Chondrocyte (in vitro differentiated cells): ENCODE data around the gene SMAP1. TPM values are rescaled to one million over a fixed set of nuclear protein-coding genes. Genes with fewer than 3 reads are reported as not detected.
"Not testable (repeated sequence)": the region's sequence is repeated elsewhere in the genome, so short reads cannot be mapped to it uniquely, and the experiment has no call there.

Source experiments
- DNase-seq: peaks from one replicate; pipeline ENCODE4 v3.0.0; 2021; ENCODE audit warnings: mixed read lengths, low spot score
- H3K27ac Mint-ChIP-seq: one replicate; pipeline ENCODE4 v1.8.0; 2021; ENCODE audit warnings: mild to moderate bottlenecking, moderate library complexity, mixed read lengths; ENCODE audit not compliant: unreplicated experiment
- H3K27me3 Mint-ChIP-seq: 2 replicates; pipeline ENCODE4 v1.8.0; 2021; ENCODE audit warnings: low read depth, mixed read lengths
- H3K36me3 Mint-ChIP-seq: 2 replicates; pipeline ENCODE4 v1.8.0; 2021; ENCODE audit warnings: low read depth, mixed read lengths
- H3K4me1 Mint-ChIP-seq: 2 replicates; pipeline ENCODE4 v1.8.0; 2021; ENCODE audit warnings: low read depth, mild to moderate bottlenecking, mixed read lengths
- H3K4me3 Mint-ChIP-seq: one replicate; pipeline ENCODE4 v1.8.0; 2021; ENCODE audit warnings: mild to moderate bottlenecking, moderate library complexity, mixed read lengths; ENCODE audit not compliant: unreplicated experiment
- H3K9me3 Mint-ChIP-seq: 2 replicates; pipeline ENCODE4 v1.8.0; 2021; ENCODE audit warnings: low read depth, mixed read lengths
- CTCF ChIP-seq: fragments of 200-600 bp; sonication (generic); IDR thresholded peaks from 2 replicates; pipeline ENCODE4 v1.5.0; 2021; ENCODE audit warnings: antibody characterized with exemption, mild to moderate bottlenecking, moderate library complexity
- total RNA-seq: library from RNA; stranded (reverse); gene quantifications from 3 replicates; pipeline ENCODE4 v1.2.1, GENCODE V29; 2021

SMAP1 gene
- total RNA-seq, 1 donor from 2014 or later: 27.2 TPM

DNA sequence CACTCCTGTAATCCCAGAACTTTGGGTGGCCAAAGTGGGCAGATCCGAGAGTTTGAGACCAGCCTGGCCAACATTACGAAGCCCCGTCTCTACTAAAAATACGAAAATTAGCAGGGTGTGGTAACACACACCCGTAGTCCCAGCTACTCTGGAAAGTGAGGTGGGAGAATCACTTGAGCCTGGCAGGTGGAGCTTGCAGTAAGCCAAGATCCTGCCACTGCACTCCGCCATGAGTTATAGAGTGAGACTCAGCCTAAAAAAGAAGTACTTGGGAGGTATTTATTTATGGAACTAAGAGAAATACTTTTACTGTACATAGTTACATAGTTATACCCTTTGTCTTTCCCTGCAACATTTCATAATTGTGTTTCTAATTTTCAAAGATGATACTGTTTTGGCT lies 67.8 kb downstream of the SMAP1 start:
- Mint-ChIP-seq H3K27ac (no peak overlapping the region), H3K27me3 (no peaks in the 10 kb centered on the region), H3K4me3 (no peak overlapping the region), H3K36me3 (peaks cover 11% of the 10 kb centered on the region), H3K9me3 (no peaks in the 10 kb centered on the region), H3K4me1 (peaks cover 10% of the 10 kb centered on the region)
- no peak for TF ChIP-seq CTCF
- no peak for DNase-seq

GRCh38 chr6:70738028-70738427 lies 70.3 kb downstream of the SMAP1 start:
- no peak for DNase-seq
- Mint-ChIP-seq H3K4me3 (no peak overlapping the region), H3K4me1 (peaks cover 10% of the 10 kb centered on the region), H3K27me3 (no peaks in the 10 kb centered on the region), H3K36me3 (peaks cover 16% of the 10 kb centered on the region), H3K27ac (peak overlapping the region; percentile 58), H3K9me3 (no peaks in the 10 kb centered on the region)
- no peak for TF ChIP-seq CTCF

GRCh38 chr6:70739534-70739933 lies 71.9 kb downstream of the SMAP1 start:
- Mint-ChIP-seq H3K4me3 (no peak overlapping the region), H3K27ac (no peak overlapping the region), H3K27me3 (no peaks in the 10 kb centered on the region), H3K4me1 (peaks cover 10% of the 10 kb centered on the region), H3K36me3 (peaks cover 13% of the 10 kb centered on the region), H3K9me3 (no peaks in the 10 kb centered on the region)
- no peak for DNase-seq
- TF ChIP-seq CTCF: no peak

DNA sequence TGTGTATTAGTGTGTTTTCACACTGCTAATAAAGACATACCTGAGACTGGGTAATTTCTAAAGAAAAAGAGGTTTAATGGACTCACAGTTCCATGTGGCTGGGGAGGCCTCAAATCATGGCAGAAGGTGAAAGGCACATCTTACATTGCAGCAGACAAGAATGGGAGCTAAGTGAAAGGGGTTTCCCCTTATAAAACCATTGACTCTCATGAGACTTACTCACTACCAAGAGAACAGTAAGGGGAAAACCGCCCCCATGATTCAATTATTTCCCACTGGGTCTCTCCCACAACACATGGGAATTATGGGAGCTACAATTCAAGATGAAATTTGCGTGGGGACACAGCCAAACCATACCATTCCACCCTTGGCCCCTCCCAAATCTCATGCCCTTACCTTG lies 73.1 kb downstream of the SMAP1 start:
- H3K27me3 Mint-ChIP-seq, H3K4me3 Mint-ChIP-seq, H3K9me3 Mint-ChIP-seq, DNase-seq, H3K27ac Mint-ChIP-seq, H3K36me3 Mint-ChIP-seq: not testable (repeated sequence)
- peaks cover 10% of the 10 kb centered on the region for H3K4me1 Mint-ChIP-seq

GRCh38 chr6:70742462-70742861 lies 74.8 kb downstream of the SMAP1 start:
- H3K27ac Mint-ChIP-seq, H3K4me3 Mint-ChIP-seq, H3K9me3 Mint-ChIP-seq, DNase-seq, H3K4me1 Mint-ChIP-seq, H3K27me3 Mint-ChIP-seq: not testable (repeated sequence)
- H3K36me3 Mint-ChIP-seq: peaks cover 11% of the 10 kb centered on the region

DNA sequence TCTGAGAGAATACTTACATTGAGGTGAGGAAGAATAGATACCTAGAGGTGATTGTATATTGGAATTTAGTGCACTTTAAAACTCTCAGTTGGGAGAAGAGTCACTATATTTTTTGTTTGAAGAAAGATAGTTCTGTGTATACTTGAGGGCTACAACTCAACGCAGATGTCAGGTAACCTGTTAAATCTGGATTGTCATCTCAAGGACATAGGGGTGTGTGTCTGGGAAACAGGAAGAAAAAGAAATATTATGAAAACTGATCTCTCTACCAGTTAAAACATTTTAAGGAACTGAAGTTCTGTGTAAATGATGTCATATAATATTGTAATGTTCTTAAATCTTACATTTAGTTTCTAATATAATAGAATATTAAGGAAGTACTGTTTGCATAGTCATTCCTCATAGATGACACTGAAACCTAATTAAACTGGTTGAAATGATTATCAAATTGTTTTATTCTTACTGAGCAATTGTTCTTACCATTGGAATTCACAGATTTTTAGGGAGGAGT lies 86.2 kb downstream of the SMAP1 start:
- H3K4me3 Mint-ChIP-seq: no peak overlapping the region
- no peak overlapping the region for H3K27ac Mint-ChIP-seq
- no peaks in the 10 kb centered on the region for H3K27me3 Mint-ChIP-seq
- peaks cover 4% of the 10 kb centered on the region for H3K9me3 Mint-ChIP-seq
- no peaks in the 10 kb centered on the region for H3K4me1 Mint-ChIP-seq
- no peak for DNase-seq
- peaks cover 7% of the 10 kb centered on the region for H3K36me3 Mint-ChIP-seq
- no peak for TF ChIP-seq CTCF
